DMS 273 (cell line): Measurements from ENCODE around the gene RNH1.

Experiments used
- DNase-seq: peaks from one replicate; lab custom pipeline; 2025; ENCODE audit not compliant: unreplicated experiment; lab: John Stamatoyannopoulos, UW

Gene RNH1

GRCh38 chr11:537622-538430 is 30.8 kb upstream of the RNH1 start:
- no peak for DNase-seq

GRCh38 chr11:536841-537621 is 30.0 kb upstream of the RNH1 start, which contains the start of gene LRRC56:
Gene LRRC56 (plus strand): TSS chr11:537527. CDS start chr11:540685, 3,158 bp downstream.
- peak; percentile 91 for DNase-seq

GRCh38 chr11:535519-536454 is 28.7 kb upstream of the RNH1 start, which contains the start of gene HRAS:
Gene HRAS (minus strand): TSS chr11:535576.
- peak; percentile 96 for DNase-seq

GRCh38 chr11:535210-535518 is 28.1 kb upstream of the RNH1 start:
- DNase-seq, result no peak

- DNase-seq, result peak; percentile 71
These were observed 27.6 kb upstream of the RNH1 start for GRCh38 chr11:534396-535209.

- DNase-seq, result no peak
These were observed 26.7 kb upstream of the RNH1 start for GRCh38 chr11:533586-534395.

- no peak for DNase-seq
These were observed 26.0 kb upstream of the RNH1 start for GRCh38 chr11:532986-533585.

- DNase-seq, result no peak
These were observed 25.5 kb upstream of the RNH1 start for GRCh38 chr11:532527-532985.

GRCh38 chr11:531919-532526 is 25.0 kb upstream of the RNH1 start:
- DNase-seq, result no peak

- no peak for DNase-seq
These were observed 24.2 kb upstream of the RNH1 start for GRCh38 chr11:530960-531831.

GRCh38 chr11:529728-530411 is 22.8 kb upstream of the RNH1 start:
- no peak for DNase-seq

GRCh38 chr11:528815-529727 is 22.0 kb upstream of the RNH1 start:
- no peak for DNase-seq

- no peak for DNase-seq
These were observed 21.2 kb upstream of the RNH1 start for GRCh38 chr11:528166-528814.

GRCh38 chr11:526192-526591 is 19.1 kb upstream of the RNH1 start:
- DNase-seq, result no peak

- no peak for DNase-seq
These were observed 14.2 kb upstream of the RNH1 start for GRCh38 chr11:521177-521688.
